Mucosa of gallbladder (tissue), 1 donor: ENCODE results near the gene DCP1B. TPM values are rescaled to one million over a fixed set of nuclear protein-coding genes. Genes with fewer than 3 reads are reported as not detected.
A peak's percentile ranks its signal among the peaks of the same experiment; 100 is the strongest.

Experiments used
- DNase-seq: peaks from one replicate; pipeline ENCODE4 v3.0.0-alpha.2; 2020; ENCODE audit warnings: low spot score
- total RNA-seq: library from RNA; stranded (reverse); gene quantifications from one replicate; pipeline ENCODE4 v1.2.1, GENCODE V29; 2021
- donor health status: DM: no; HTN: no; CAD: no.

The DCP1B gene
- total RNA-seq, 1 donor from 2014 or later, result 13.7 TPM

GRCh38 chr12:1935242-1935641 is 69.0 kb downstream of the DCP1B start:
- DNase-seq, result no peak

GRCh38 chr12:1934831-1935230 is 69.4 kb downstream of the DCP1B start:
- no peak for DNase-seq

GRCh38 chr12:1934068-1934467 is 70.2 kb downstream of the DCP1B start:
- DNase-seq, result no peak

GRCh38 chr12:1933342-1934051 is 70.8 kb downstream of the DCP1B start:
- DNase-seq, result no peak

- peak; percentile 71 for DNase-seq
These were observed 71.9 kb downstream of the DCP1B start for GRCh38 chr12:1932264-1932777.

GRCh38 chr12:1931642-1932041 is 72.6 kb downstream of the DCP1B start:
- no peak for DNase-seq

GRCh38 chr12:1930803-1931597 is 73.3 kb downstream of the DCP1B start:
- DNase-seq, result no peak

GRCh38 chr12:1929985-1930802 is 74.1 kb downstream of the DCP1B start:
- no peak for DNase-seq

- no peak for DNase-seq
These were observed 74.8 kb downstream of the DCP1B start for GRCh38 chr12:1929241-1929984.

GRCh38 chr12:1928439-1929121 is 75.7 kb downstream of the DCP1B start:
- DNase-seq, result no peak

- peak; percentile 58 for DNase-seq
These were observed 76.4 kb downstream of the DCP1B start for GRCh38 chr12:1927751-1928351.

- no peak for DNase-seq
These were observed 77.1 kb downstream of the DCP1B start for GRCh38 chr12:1927051-1927680.

- no peak for DNase-seq
These were observed 78.0 kb downstream of the DCP1B start for GRCh38 chr12:1926251-1926657.

GRCh38 chr12:1925684-1926006 is 78.6 kb downstream of the DCP1B start:
- DNase-seq, result no peak

GRCh38 chr12:1924996-1925683 is 79.1 kb downstream of the DCP1B start:
- no peak for DNase-seq

GRCh38 chr12:1922985-1923384 is 81.3 kb downstream of the DCP1B start:
- DNase-seq, result no peak

- DNase-seq, result no peak
These were observed 82.1 kb downstream of the DCP1B start for GRCh38 chr12:1922075-1922709.

GRCh38 chr12:1920971-1921370 is 83.3 kb downstream of the DCP1B start:
- no peak for DNase-seq

- no peak for DNase-seq
These were observed 83.8 kb downstream of the DCP1B start for GRCh38 chr12:1920436-1920835.
